Liver (tissue), 9 donors: ENCODE results near the gene PAPOLB. TPM values are rescaled to one million over a fixed set of nuclear protein-coding genes. Genes with fewer than 3 reads are reported as not detected.

ENCODE experiments used
- DNase-seq: peaks from one replicate; pipeline ENCODE4 v3.0.0-alpha.2; 2017; ENCODE audit warnings: low spot score
- H3K27ac ChIP-seq, 2 donors: one replicate each; pipeline ENCODE4 v1.7.0; 2013; ENCODE audit warnings: inconsistent platforms in 2 of 2, low read length in 2 of 2, control low read depth in 1 of 2, low read depth in 1 of 2, mild to moderate bottlenecking in 1 of 2
- H3K27me3 ChIP-seq, 4 donors: one replicate each; pipeline versions ENCODE4 v1.6.1 to v1.7.0; 2013; ENCODE audit warnings: low read length in 3 of 4, inconsistent platforms in 1 of 4, mild to moderate bottlenecking in 1 of 4, moderate library complexity in 1 of 4; ENCODE audit not compliant: control insufficient read depth in 4 of 4, insufficient read depth in 4 of 4
- H3K36me3 ChIP-seq, 4 donors: one replicate each; pipeline versions ENCODE4 v1.6.1 to v1.7.0; 2013; ENCODE audit warnings: low read length in 3 of 4, mild to moderate bottlenecking in 3 of 4, low read depth in 1 of 4, moderate library complexity in 1 of 4; ENCODE audit not compliant: control insufficient read depth in 4 of 4, insufficient read depth in 3 of 4
- H3K4me1 ChIP-seq, 4 donors: one replicate each; pipeline versions ENCODE4 v1.6.1 to v1.7.0; 2013; ENCODE audit warnings: low read length in 3 of 4, mild to moderate bottlenecking in 3 of 4, moderate library complexity in 1 of 4; ENCODE audit not compliant: control insufficient read depth in 4 of 4, insufficient read depth in 4 of 4
- H3K4me3 ChIP-seq, 3 donors: one replicate each; pipeline versions ENCODE4 v1.6.1 to v1.7.0; 2013; ENCODE audit warnings: low read length in 3 of 3, control low read depth in 1 of 3, low read depth in 1 of 3, mild to moderate bottlenecking in 1 of 3
- H3K9ac ChIP-seq, 2 donors: one replicate each; pipeline ENCODE4 v1.7.0; 2013; ENCODE audit warnings: low read length in 2 of 2, mild to moderate bottlenecking in 2 of 2, moderate library complexity in 2 of 2, control low read depth in 1 of 2, low read depth in 1 of 2
- H3K9me3 ChIP-seq, 4 donors: one replicate each; pipeline versions ENCODE4 v1.6.1 to v1.7.0; 2013; ENCODE audit warnings: low read length in 3 of 4; ENCODE audit not compliant: control insufficient read depth in 4 of 4
- CTCF ChIP-seq: fragments of 150-350 bp; IDR thresholded peaks from 2 replicates; pipeline ENCODE4 v1.5.1; 2017; ENCODE audit warnings: improper control_type of control experiment, low read depth, low read length; ENCODE audit not compliant: missing input control
- EGR1 ChIP-seq, 2 donors: IDR thresholded peaks; 2 replicates each; pipeline ENCODE4 v1.6.1; 2016 to 2018; ENCODE audit warnings: antibody characterized with exemption in 2 of 2, low read depth in 2 of 2
- FOXA2 ChIP-seq: IDR thresholded peaks from 2 replicates; pipeline ENCODE4 v1.6.1; 2016; ENCODE audit warnings: antibody characterized with exemption
- GABPA ChIP-seq, 2 donors: IDR thresholded peaks in 1 of 2; conservative IDR thresholded peaks in 1 of 2; 2 replicates each; pipeline ENCODE4 v1.6.1; 2016; ENCODE audit warnings: antibody characterized with exemption in 2 of 2, mild to moderate bottlenecking in 1 of 2, moderate library complexity in 1 of 2
- HNF4A ChIP-seq, 2 donors: conservative IDR thresholded peaks; 2 replicates each; pipeline ENCODE4 v1.6.1; 2016; ENCODE audit warnings: antibody characterized with exemption in 2 of 2, mild to moderate bottlenecking in 2 of 2
- HNF4G ChIP-seq: IDR thresholded peaks from 2 replicates; pipeline ENCODE4 v1.6.1; 2016; ENCODE audit warnings: antibody characterized with exemption
- JUND ChIP-seq, 2 donors: IDR thresholded peaks; 2 replicates each; pipeline ENCODE4 v1.6.1; 2016; ENCODE audit warnings: antibody characterized with exemption in 2 of 2
- MAX ChIP-seq: IDR thresholded peaks from 2 replicates; pipeline ENCODE4 v1.6.1; 2016; ENCODE audit warnings: antibody characterized with exemption
- REST ChIP-seq: IDR thresholded peaks from 2 replicates; pipeline ENCODE4 v1.6.1; 2016; ENCODE audit warnings: antibody characterized with exemption, mild to moderate bottlenecking
- YY1 ChIP-seq: IDR thresholded peaks from 2 replicates; pipeline ENCODE4 v1.6.1; 2016; ENCODE audit warnings: antibody characterized with exemption, mild to moderate bottlenecking
- ZBTB33 ChIP-seq: IDR thresholded peaks from 2 replicates; pipeline ENCODE4 v1.6.1; 2016; ENCODE audit warnings: antibody characterized with exemption
- WGBS: extraction: QIAGEN DNeasy Blood & Tissue Kit; methylation state at CpG from one replicate; pipeline ENCODE4 v1.1.7; 2013; 5-methylcytosine and 5-hydroxymethylcytosine counted together
- polyA plus RNA-seq, 2 donors: library from polyadenylated mRNA; stranded (reverse) in 1 of 2; unstranded in 1 of 2; fragments of 200-250 nt in 1 of 2; fragments of >200 nt in 1 of 2; fragmentation: Nextera tagmentation in 1 of 2; extraction: Ambion mirVana in 1 of 2; gene quantifications; one replicate each; pipeline versions ENCODE4 v1.2.1 to v1.2.3, GENCODE V29; 2013 to 2015
- total RNA-seq, 2 donors: library from RNA; depleted of rRNA; stranded (reverse); fragments of >200 nt; gene quantifications; one replicate each; pipeline ENCODE4 v1.2.3, GENCODE V29; 2014
- donor health status: healthy.
- donor health status: healthy.
- donor health status: healthy.
- donor health status: healthy.
- donor health status: healthy.

PAPOLB gene
- total and polyA plus RNA-seq, 4 donors: 0.05 to 0.08 TPM; not detected in 2

- no peak overlapping the region for H3K27ac ChIP-seq
- H3K4me3 ChIP-seq: no peak overlapping the region
- WGBS: 91% methylated on average over 32 of the region's 32 CpGs
- DNase-seq: no peak
- no peaks in the 10 kb centered on the region for H3K9me3 ChIP-seq
- H3K36me3 ChIP-seq: no peaks in the 10 kb centered on the region
- H3K9ac ChIP-seq: no peak overlapping the region
- no peaks in the 10 kb centered on the region for H3K27me3 ChIP-seq
- TF ChIP-seq GABPA (IDR thresholded peaks at IDR 0.05 in 1 of 2, conservative IDR thresholded peaks at IDR 0.05 in 1 of 2) (no peak), CTCF (no peak), MAX (no peak), HNF4G (no peak), FOXA2 (no peak), EGR1 (IDR thresholded peaks at IDR 0.05; ENCODE audit: low read depth in 2 of 2) (no peak)
- H3K4me1 ChIP-seq: no peaks in the 10 kb centered on the region
These were observed 43.6 kb downstream of the PAPOLB start for GRCh38 chr7:4818000-4818794.

- H3K4me1 ChIP-seq: no peaks in the 10 kb centered on the region
- WGBS: 90% methylated on average over 38 of the region's 38 CpGs
- no peak for TF ChIP-seq REST
- no peak for TF ChIP-seq EGR1 (IDR thresholded peaks at IDR 0.05; ENCODE audit: low read depth in 2 of 2)
- no peak for TF ChIP-seq MAX
- TF ChIP-seq GABPA (IDR thresholded peaks at IDR 0.05 in 1 of 2, conservative IDR thresholded peaks at IDR 0.05 in 1 of 2): no peak
- no peak for TF ChIP-seq CTCF
- TF ChIP-seq HNF4A (conservative IDR thresholded peaks at IDR 0.05): no peak
- TF ChIP-seq ZBTB33: no peak
- no peak for TF ChIP-seq JUND (IDR thresholded peaks at IDR 0.05)
- TF ChIP-seq YY1: no peak
- H3K4me3 ChIP-seq: no peak overlapping the region
- H3K9ac ChIP-seq: no peak overlapping the region
- DNase-seq: no peak
- no peaks in the 10 kb centered on the region for H3K36me3 ChIP-seq
- no peaks in the 10 kb centered on the region for H3K27me3 ChIP-seq
- H3K9me3 ChIP-seq: no peaks in the 10 kb centered on the region
- H3K27ac ChIP-seq: no peak overlapping the region
These were observed 44.5 kb downstream of the PAPOLB start for GRCh38 chr7:4817178-4817901.
